HG02763 (cell line): ENCODE results near the gene DAGLA.

ENCODE experiments used
- ATAC-seq: cut with Tn5 transposase; IDR thresholded peaks from one replicate; pipeline ENCODE4 v1.9.1; 2021; ENCODE audit warnings: mild to moderate bottlenecking, moderate library complexity; ENCODE audit not compliant: unreplicated experiment

DAGLA gene

DNA sequence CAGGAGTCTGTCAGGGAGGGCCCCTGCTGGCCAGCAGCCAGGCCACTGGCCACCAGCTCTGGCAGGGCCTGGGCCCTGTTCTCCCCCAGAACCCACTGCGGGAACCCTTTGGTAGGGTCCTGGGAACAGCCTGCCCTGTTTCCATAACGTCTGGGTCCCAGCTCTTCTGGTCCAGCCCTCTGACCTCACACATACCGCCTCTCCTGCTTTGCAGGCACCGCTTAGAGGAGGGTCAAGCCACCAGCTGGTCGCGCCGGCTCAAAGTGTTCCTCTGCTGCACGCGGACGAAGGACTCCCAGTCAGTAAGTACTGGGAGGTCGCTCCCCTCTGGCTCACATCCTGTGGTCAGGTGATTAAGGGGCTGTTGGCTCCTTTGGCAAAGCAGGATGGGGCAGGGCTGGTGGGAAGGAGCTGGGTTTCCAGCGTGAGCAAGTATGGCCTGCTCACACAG lies 45.6 kb downstream of the DAGLA start:
- no peak for ATAC-seq

DNA sequence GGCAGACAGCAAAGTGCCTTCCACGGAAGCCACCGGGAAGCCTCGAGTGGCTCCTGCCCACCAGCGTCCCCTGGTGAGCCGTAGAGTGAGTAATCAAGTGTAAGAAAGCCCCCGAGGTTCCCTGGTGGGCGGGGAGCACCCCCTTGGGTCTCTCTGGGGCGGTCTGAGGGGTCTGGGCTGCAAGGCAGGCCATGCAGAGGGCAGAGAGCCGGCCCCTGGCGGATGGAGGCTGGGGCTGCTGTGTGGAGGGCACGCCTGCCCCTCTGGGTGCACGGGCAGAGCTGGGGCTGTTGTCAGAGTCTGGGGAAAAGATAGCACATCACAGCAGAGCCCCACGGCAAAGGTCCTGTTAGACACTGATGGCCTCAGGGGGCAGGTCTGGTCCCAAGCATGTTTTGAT lies 46.6 kb downstream of the DAGLA start:
- no peak for ATAC-seq

DNA sequence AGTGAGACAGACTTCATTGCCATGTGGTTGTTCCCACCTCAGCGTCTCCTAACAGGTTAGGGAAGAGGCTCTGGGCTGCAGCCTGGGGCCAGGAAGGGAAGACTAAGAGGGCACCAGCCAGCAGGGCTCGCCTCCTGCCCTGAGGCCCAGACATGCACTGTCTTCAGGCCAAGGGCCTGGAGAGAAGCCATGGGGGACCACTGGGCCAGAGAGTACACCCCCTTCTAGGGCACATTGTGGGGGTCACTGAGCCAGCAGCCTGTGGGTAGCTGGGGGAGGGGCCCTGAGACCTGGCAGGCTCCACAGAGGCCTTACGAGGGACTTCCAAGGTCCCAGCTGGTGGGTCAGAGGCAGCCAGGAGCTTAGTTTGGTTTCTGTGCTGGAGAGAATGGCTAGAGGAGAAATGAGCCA lies 47.2 kb downstream of the DAGLA start:
- no peak for ATAC-seq

DNA sequence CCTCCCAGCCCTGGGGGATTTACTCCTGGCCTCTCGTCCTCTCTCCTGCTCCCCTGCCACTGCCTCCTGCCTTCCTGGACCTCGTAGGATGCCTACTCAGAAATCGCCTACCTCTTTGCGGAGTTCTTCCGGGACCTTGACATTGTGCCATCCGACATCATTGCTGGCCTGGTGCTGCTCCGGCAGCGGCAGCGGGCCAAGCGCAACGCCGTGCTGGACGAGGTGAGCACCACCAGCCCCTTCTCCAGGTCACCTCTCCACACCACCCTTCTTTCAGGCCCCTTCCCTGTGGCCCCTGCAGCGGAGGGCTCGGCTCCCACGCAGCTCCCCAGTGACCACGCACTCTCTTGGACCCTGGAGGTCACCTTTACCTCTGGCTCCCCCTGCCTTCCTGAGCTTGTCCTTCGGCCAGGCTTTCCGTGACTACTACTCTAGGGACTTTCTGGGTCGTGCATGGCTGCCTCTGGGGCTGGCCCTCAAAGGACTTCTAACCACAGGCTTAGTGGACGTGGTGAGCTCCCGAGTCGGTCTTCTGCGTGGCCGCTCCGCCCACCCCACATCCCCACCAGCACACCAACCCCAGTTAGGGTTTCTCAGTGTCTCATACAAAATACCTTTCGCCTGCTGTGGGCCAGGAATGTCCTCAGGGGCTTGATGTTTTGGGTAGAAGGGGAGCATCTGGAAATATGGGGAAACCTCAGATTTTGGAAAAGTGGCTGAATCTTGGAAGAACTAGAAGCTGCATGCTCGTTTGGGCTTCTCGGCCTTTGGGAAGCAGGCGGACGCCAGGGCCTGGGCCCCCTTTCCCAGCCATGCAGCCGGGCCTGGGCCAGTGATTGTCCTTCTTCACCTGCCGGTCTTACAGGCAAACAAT lies 48.1 kb downstream of the DAGLA start:
- ATAC-seq, result no peak

DNA sequence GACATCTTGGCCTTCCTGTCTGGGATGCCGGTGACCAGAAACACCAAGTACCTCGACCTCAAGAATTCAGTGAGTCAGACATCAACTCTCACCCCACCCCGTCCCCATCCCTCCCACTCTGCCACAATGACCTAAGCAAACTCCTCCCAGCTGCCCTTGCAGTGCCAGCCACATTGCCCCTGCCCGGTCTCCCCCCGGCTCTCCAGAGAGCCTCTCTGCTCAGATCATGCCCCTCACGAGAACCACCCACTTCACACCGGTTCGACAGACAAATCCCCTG lies 48.7 kb downstream of the DAGLA start:
- ATAC-seq, result no peak

DNA sequence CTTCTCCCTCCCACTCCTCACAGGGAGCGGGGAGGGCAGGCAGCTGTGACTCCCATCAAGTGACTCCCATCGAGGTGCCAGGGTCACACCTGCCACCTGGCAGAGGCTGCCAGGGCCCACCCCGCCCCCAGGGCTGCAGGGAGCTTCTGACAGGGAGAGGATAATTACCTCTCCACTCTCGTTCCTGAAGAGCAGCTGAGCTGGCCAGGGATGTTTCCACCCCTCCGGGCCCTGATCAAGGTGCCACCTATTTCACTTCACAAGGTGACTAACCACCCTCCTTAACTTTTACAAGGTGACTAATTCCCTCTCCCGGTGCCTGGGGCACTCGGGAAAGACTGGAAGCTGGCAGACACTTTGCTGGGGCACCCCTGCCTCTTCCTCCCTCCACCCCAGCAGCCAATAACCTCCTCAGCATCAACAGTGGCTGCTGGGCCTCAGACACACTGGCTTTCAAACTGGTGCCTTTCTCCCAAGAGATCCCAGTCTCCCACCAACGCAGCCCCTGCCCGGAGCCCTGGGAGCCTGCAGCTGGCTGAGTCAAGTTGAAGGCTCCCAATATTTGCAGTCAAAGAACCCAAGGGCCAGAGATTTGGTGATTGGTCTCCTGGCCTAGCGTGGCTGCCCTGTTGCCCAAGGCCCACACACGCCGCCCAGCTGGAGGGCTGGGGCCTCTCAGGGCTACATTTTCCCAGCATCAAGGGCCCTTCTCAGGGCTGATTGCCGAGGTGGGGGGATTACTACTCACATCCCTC lies 50.2 kb downstream of the DAGLA start:
- no peak for ATAC-seq

DNA sequence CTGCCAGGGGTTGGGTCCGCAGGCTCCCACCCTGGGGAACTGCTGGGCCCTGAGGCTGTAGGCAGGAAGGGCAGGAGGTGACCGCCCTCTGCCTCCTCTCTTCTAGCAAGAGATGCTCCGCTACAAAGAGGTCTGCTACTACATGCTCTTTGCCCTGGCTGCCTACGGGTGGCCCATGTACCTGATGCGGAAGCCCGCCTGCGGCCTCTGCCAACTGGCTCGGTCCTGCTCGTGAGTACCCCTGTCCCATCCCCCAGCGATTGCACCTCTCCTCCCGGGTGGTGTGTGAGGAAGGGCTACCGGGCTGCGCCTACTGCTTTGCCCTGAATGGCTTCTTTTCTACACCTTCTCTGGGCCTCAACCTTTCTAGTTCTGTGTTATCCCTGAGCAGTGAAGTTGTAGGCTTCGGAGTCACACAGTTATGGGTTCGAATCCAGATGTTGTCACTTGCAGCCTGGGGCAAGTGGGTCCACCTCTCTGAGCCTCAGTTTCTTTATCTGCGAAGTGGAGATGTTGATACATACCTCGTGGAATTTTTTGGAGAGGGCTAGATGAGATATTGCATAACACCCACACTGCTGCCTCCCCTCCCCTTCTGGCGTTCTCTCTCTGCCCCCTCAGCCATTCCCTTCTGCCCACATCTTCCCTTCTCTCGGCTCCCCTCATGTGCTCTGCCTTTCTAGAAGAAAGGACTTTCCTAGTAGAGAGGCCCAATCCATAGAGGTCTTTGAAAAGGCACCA lies 51.2 kb downstream of the DAGLA start:
- no peak for ATAC-seq

DNA sequence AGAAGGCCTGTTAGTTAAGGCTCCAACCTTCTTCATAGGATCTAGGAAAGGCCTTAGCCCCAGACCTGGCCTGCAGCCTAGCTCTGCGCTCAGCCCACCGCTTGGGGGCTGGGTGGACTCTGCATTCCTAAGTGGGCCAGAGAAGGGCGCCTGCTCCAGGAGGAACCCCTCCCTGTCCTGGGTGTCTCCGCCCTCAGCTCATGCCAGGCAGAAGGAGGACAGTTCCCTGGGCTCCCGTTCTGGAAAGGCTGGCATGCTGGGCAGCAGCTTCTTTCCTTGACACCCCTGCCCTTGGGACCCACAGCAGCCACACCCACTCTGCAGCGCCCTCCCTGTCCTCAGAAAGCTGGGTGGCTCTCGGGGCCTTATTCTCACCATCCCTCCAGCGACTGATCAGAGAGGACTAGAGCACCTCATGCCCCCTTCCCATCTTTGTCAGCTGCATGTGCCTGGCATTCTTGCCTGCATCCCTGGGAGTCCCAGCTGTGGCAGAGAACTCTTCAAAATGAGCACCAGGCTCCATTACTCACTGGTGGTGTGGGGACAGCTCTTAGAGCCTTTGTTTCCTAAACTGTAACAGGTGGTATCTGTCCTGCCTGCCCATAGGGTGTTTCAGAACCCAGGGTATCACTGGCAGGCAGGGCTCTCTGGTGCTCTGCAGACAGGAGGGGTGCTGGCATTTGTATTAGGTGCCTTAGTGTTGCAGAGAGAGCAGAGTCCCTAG lies 51.9 kb downstream of the DAGLA start:
- no peak for ATAC-seq

DNA sequence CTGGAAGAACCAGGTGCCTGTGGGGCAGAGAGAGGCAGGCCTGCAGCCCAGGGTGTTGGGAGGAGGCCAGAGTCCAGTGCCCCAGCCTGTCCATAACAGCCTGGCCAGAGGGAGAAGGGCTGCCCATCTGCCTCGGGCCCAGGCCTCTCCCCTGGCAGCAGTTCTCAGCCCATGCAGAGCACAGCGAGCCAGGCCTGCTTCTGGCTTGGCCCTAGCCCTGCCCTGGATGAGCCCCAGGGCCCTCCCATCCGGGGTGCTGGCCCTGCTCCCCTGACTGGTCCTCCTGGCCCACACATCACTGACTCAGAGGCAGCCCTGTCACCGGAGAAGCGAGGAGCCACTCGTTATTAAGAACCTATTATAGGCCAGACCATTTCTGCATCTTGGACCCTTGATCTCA lies 52.5 kb downstream of the DAGLA start:
- ATAC-seq, result no peak

DNA sequence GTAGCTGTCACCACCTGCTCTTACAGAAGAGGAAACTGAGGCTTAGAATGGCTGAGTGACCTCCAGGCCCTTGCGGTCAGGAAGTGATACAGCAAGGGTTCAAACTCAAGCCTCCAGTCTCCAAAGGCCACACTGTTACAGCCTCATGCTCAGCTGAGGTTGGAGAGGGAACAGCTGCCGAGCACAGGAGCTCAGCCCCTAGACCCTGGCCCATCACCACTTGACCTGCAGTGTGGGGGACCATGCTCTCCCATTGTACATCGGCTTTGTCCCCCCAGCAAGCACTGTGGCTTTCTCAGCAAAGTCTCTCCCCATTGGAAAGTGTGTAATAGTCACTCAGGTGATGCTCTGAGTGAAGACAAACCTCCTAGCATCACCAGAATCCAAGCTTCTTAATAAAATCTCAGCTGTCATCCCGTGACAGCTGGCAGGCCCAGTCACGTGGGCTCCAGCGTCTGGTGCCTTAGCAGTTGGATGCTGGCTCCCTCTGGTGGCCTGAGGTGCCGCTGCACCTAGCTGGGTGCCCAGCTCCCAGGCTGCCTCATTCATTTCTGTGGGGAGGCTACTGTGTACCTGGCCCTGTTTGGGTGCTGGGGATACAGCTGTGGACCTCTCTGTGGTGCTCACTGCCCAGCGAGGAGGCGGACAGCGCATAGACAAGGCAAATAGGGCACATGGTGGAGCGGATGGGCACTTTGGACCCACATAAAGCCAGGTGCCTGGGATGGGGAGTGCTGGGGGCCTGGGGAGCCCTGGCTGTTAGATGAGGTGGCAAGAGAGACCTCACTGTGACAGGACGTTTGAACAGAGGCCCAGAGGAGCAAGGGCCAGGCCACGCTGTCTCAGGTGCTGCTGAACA lies 53.2 kb downstream of the DAGLA start:
- no peak for ATAC-seq

DNA sequence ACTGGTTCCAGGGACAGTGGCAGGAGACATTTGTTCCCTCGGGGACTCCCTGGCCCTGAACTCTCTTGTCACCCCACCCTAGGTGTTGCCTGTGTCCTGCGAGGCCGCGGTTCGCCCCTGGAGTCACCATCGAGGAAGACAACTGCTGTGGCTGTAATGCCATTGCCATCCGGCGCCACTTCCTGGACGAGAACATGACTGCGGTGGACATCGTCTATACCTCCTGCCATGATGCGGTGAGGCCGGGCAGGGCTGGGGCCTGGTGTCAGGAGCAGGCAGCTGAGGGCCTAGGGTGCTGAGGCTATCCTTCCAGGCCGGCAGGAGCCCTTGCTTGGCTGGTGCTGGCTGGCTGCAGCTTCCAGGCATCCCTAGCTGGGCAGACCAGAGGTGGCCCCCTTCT lies 54.6 kb downstream of the DAGLA start:
- no peak for ATAC-seq

DNA sequence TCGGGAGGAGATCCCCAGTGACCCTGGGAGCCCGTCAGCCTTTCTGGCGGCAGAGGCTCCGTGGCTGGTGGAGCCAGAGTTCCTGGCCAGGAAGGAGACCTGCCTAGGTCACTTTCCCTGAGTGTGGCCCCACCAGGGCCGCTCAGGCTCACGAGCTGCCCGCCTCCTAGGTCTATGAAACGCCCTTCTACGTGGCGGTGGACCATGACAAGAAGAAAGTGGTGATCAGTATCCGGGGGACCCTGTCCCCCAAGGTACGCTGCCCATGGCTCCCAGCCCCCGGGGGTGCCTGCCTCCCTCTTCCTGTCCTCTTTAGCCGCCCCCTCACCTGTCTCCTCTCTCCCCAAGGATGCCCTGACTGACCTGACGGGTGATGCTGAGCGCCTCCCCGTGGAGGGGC lies 55.2 kb downstream of the DAGLA start:
- no peak for ATAC-seq

DNA sequence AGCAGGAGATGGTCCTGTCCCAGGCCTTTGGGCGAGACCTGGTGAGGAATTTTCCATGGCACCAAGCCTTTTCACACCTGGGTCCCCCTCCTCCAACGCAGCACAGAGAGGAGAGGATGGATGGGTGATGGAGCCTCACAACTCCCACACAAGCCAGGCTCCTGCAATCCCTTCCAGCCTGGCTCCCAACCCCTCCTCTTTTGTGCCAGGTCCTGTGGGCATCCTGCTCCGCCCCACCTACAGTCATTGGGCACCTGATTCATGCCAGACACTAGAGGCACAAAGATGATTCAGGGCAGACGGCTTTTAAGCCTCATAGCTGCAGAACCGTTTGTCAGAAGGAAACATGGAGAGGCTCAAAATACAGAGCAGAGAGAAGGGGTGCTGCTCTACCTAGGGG lies 56.1 kb downstream of the DAGLA start:
- no peak for ATAC-seq

DNA sequence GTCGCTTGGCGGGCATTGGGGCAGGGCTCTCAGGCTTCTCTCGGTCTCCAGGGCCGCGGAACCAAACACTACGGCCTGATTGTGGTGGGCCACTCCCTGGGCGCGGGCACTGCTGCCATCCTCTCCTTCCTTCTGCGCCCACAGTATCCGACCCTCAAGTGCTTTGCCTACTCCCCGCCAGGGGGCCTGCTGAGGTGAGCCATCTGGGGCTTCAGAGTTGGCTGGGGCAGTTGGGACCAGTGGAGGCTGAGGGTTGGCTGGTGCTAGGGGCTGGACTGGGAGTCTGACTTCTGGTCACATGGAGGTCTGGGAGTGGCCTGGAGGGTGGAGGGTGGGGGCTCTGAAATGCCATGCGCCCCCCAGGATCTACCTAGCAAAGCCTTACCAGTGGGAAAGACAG lies 56.9 kb downstream of the DAGLA start:
- no peak for ATAC-seq

DNA sequence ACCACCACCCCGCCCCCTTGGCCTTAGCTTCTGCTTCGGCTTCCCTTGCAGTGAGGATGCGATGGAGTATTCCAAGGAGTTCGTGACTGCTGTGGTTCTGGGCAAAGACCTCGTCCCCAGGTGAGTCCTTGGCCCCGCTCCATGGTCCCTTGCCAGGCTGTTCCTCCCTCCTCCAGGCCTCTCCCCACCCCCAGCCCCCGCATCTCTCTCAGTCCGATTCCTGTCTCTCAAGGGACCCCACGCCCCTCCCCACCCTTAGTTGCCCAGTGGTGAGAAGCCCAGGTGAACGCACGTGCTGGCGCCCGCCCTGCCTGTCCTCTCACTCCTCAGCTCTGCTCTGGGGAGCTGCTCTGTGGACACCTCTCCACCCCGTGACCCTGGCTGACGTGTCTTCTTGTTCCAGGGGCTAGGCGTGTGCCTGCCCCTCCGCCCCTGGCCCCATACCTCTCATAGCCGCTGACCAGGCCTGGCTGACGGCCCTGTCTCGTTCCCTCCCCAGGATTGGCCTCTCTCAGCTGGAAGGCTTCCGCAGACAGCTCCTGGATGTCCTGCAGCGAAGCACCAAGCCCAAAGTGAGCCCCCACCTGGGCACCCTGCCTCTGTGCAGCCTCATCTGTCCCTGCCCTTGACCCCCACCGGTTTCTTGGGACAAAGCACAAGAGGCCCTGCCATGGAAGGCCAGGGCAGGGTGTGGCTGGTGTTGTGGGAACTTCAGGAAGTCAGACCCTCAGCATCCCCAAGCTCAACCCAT lies 57.6 kb downstream of the DAGLA start:
- ATAC-seq, result no peak

DNA sequence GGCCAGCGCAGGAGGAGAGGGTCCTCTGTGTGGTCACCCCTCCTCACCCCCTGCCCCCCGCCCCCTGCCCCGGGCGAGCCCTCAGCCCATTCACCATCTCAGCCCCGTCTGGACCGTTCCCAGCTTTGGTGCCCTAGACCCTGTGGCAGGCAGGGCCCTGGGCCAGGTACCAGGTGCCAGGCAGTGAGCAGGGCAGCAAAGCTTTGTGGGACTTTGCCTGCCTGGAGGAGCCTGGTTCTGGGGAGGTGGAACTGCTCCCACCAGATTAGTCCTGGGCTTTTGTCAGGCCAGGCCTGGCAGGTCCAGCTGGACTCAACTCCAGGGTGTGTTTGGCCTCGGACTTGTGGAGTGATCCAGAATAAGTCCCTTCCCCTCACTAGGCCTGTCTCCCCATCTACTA lies 58.6 kb downstream of the DAGLA start:
- no peak for ATAC-seq

DNA sequence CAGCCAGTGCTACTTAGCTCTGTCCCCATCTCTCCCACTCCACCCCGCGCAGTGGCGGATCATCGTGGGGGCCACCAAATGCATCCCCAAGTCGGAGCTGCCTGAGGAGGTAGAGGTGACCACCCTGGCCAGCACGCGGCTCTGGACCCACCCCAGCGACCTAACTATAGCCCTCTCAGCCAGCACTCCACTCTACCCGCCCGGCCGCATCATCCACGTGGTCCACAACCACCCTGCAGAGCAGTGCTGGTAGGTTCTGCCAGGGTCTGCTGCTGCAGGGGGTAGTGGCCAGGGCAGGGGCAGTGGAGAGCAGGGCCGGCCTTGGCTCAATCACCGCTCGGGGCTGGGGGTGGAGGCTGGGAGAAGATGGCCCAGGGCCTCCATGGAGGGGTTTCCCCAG lies 59.2 kb downstream of the DAGLA start:
- ATAC-seq, result no peak

DNA sequence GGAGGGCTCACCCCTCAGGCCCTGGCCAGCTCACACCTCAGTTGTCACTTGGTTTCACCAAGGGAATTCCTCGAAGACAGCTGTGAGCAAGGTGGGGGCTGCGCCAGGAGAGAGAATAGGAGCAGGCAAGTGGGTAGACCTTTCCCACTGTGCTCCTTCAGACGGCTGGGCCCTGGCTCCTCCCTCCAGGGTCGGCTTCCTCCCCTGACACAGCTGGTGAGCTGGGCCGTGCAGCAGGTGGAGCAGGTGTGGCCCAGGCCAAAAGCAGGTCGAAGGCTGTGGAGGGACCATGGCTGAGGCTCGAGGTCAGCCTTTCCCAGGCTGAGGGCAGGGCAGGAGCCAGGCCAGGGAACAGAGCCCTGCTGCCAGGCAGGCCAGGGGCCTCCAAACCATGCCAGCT lies 59.8 kb downstream of the DAGLA start:
- ATAC-seq, result no peak

DNA sequence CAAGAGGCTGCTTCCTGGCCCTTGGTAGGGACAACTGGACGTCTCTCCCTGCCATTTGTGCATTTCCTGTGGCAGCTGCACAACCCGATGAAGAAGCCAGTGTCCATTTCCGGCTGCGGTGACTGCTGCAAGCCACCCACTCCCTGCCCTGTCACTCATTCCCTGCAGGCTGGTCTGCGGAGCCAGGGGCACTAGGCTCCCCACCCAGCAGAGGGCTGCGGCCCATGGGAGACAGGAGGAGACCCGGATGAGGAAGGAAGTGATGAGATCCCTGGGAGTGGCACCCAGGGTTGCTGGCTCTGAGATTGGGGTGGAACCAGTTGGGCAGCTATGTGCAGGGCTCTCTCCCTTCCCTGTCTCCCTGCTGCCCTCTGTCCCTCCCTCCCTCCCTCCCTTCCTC lies 62.2 kb downstream of the DAGLA start:
- ATAC-seq, result no peak
